ENCODE measurements around the gene HOXD11.

HOXD11 gene

DNA sequence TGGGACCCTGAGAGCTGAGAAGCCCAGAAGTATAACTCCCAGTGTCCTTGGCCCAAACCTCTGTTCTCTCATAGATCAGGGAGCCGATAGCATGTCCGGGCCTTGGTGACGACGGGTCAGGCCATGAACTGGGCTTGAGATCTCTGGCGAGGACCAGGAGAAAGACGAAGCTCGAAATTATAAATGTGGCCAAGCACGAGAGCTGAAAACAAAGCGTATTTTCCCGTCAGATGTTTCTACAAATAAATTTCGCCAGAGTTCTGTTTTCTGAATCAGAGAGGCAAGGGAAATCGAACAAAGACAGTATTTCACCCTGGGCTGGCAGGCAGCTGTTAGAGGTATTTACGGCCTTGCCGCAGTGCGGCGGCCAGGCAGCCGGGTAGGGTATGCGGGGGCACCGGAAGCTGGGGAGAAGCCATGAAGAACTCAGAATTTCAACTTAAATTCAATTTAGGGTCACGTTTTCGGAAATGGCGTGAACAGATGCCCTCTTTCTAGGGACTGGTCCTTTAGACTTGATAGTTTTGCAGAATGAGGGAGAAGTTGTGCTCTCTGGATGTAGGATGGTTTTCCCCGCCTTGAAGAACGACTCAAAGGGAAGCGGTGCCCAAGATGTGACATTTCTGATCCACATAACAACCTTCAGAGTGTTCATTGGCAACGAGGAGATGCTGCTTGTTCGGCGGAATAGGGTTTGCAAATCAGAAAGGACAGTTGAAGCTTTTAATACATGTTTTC, 32.0 kb downstream of the HOXD11 start:
- no peak overlapping the region for H3K4me3 ChIP-seq (ENCODE audit: low read depth in 1 of 2, low read length in 1 of 2)
- H3K9me3 ChIP-seq = no peaks in the 10 kb centered on the region
- H3K36me3 ChIP-seq = no peaks in the 10 kb centered on the region
- H3K4me1 ChIP-seq (ENCODE audit: control insufficient read depth in 1 of 2, insufficient read depth in 1 of 2, low read depth in 1 of 2, low read length in 1 of 2) = peaks cover 10 to 15% of the 10 kb centered on the region in 2 experiments
- H3K27ac ChIP-seq = no peak overlapping the region
- H3K27me3 ChIP-seq = peaks cover 100% of the 10 kb centered on the region
- TF ChIP-seq CTCF (IDR thresholded peaks at IDR 0.05) = no peak

- no peak overlapping the region for H3K4me3 ChIP-seq (ENCODE audit: low read depth in 1 of 2, low read length in 1 of 2)
Measured at GRCh38 chr2:176139661-176140512, 32.8 kb downstream of the HOXD11 start.

GRCh38 chr2:176140513-176141317, 33.6 kb downstream of the HOXD11 start:
- no peak overlapping the region for H3K4me3 ChIP-seq (ENCODE audit: low read depth in 1 of 2, low read length in 1 of 2)
- peaks cover 100% of the 10 kb centered on the region for H3K27me3 ChIP-seq
- H3K9me3 ChIP-seq = no peaks in the 10 kb centered on the region
- H3K4me1 ChIP-seq (ENCODE audit: control insufficient read depth in 1 of 2, insufficient read depth in 1 of 2, low read depth in 1 of 2, low read length in 1 of 2) = peaks cover 9 to 15% of the 10 kb centered on the region in 2 experiments
- no peak for TF ChIP-seq CTCF (IDR thresholded peaks at IDR 0.05)
- H3K36me3 ChIP-seq = no peaks in the 10 kb centered on the region
- H3K27ac ChIP-seq = no peak overlapping the region

More at GRCh38 chr2:176139661-176140512, 32.8 kb downstream of the HOXD11 start:
- TF ChIP-seq CTCF (IDR thresholded peaks at IDR 0.05) = no peak
- Histone ChIP-seq H3K36me3 (no peaks in the 10 kb centered on the region), H3K4me1 (ENCODE audit: control insufficient read depth in 1 of 2, insufficient read depth in 1 of 2, low read depth in 1 of 2, low read length in 1 of 2) (peaks cover 10 to 15% of the 10 kb centered on the region in 2 experiments), H3K27ac (no peak overlapping the region), H3K27me3 (peaks cover 100% of the 10 kb centered on the region), H3K9me3 (no peaks in the 10 kb centered on the region)

DNA sequence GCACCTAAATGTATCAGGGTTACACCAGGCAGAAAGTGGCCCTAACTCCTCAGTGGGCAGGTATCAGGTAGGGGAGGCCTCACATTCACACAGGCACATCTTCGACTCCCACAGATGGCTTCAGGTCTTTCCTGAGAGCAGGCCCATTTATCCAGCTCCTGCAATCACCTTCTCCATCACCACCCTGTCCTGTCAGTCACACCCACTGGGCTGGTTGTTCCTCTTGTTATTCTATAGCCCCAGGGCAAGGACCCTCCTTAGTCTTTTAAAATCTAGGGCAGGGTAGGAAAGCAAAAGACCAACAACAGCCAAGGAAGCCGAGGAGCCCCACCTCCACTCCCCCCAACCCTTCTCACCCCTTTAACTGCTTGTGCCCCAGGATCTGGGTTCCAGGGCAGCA, 35.2 kb downstream of the HOXD11 start:
- Histone ChIP-seq H3K27me3 (peaks cover 100% of the 10 kb centered on the region), H3K9me3 (no peaks in the 10 kb centered on the region), H3K27ac (no peak overlapping the region), H3K4me1 (ENCODE audit: control insufficient read depth in 1 of 2, insufficient read depth in 1 of 2, low read depth in 1 of 2, low read length in 1 of 2) (peaks cover 0 to 7% of the 10 kb centered on the region in 2 experiments), H3K36me3 (no peaks in the 10 kb centered on the region), H3K4me3 (ENCODE audit: low read depth in 1 of 2, low read length in 1 of 2) (no peak overlapping the region)
- no peak for TF ChIP-seq CTCF (IDR thresholded peaks at IDR 0.05)
